HepG2 (cell line): ENCODE data around the gene SLC34A3. TPM values are rescaled to one million over a fixed set of nuclear protein-coding genes. Genes with fewer than 3 reads are reported as not detected.

Source experiments
- DNMT1 ChIP-seq: sonication (generic); formaldehyde crosslinking; IDR thresholded peaks from 2 replicates; pipeline ENCODE4 v1.5.1; 2020; ENCODE audit warnings: mild to moderate bottlenecking, missing genetic modification reagents
- MLXIP ChIP-seq: sonication (generic); formaldehyde crosslinking; IDR thresholded peaks from 2 replicates; pipeline ENCODE4 v1.9.0; 2021; ENCODE audit warnings: missing genetic modification reagents, borderline replicate concordance
- NBN ChIP-seq: fragments of 450-650 bp; conservative IDR thresholded peaks from 2 replicates; pipeline ENCODE4 v1.6.1; 2017
- RCOR2 ChIP-seq: IDR thresholded peaks from 2 replicates; pipeline ENCODE4 v1.6.1; 2016; ENCODE audit warnings: missing biosample characterization, missing genetic modification reagents
- RFXANK ChIP-seq: IDR thresholded peaks from 2 replicates; pipeline ENCODE4 v1.6.1; 2016
- TP53 ChIP-seq: sonication (generic); formaldehyde crosslinking; conservative IDR thresholded peaks from 2 replicates; pipeline ENCODE4 v1.4.0; 2020; ENCODE audit warnings: missing genetic modification reagents
- ZBTB38 ChIP-seq: sonication (generic); formaldehyde crosslinking; IDR thresholded peaks from 2 replicates; pipeline ENCODE4 v1.5.1; 2020; ENCODE audit warnings: mild to moderate bottlenecking, missing genetic modification reagents
- ZNF235 ChIP-seq: sonication (generic); formaldehyde crosslinking; IDR thresholded peaks from 2 replicates; pipeline ENCODE4 v1.8.1; 2023; ENCODE audit warnings: mild to moderate bottlenecking, missing genetic modification reagents, borderline replicate concordance
- ZNF350 ChIP-seq: sonication (generic); formaldehyde crosslinking; IDR thresholded peaks from 2 replicates; pipeline ENCODE4 v1.4.0; 2020; ENCODE audit warnings: mild to moderate bottlenecking, low read depth, missing genetic modification reagents, borderline replicate concordance
- ZNF512B ChIP-seq: sonication (generic); formaldehyde crosslinking; IDR thresholded peaks from 2 replicates; pipeline ENCODE4 v1.5.1; 2020; ENCODE audit warnings: missing genetic modification reagents, mild to moderate bottlenecking, borderline replicate concordance
- ZNF609 ChIP-seq: sonication (generic); formaldehyde crosslinking; IDR thresholded peaks from 2 replicates; pipeline ENCODE4 v1.4.0; 2020; ENCODE audit warnings: mild to moderate bottlenecking, missing genetic modification reagents, borderline replicate concordance
- ZNF674 ChIP-seq: sonication (generic); formaldehyde crosslinking; IDR thresholded peaks from 2 replicates; pipeline ENCODE4 v1.5.0; 2020; ENCODE audit warnings: low read depth, mild to moderate bottlenecking, missing genetic modification reagents
- ZNF740 ChIP-seq: sonication (generic); formaldehyde crosslinking; IDR thresholded peaks from 2 replicates; pipeline ENCODE4 v1.4.0; 2020; ENCODE audit warnings: missing genetic modification reagents
- ZNF766 ChIP-seq: sonication (generic); formaldehyde crosslinking; IDR thresholded peaks from 2 replicates; pipeline ENCODE4 v1.5.0; 2020; ENCODE audit warnings: missing genetic modification reagents, borderline replicate concordance
- polyA plus RNA-seq, 8 experiments: library from polyadenylated mRNA; depleted of rRNA in 3 of 8; stranded (reverse) in 7 of 8; unstranded in 1 of 8; fragments of >200 nt; fragmentation: Illumina TruSeq in 4 of 8; extraction: Trizol in 4 of 8; gene quantifications; 2 replicates each; pipeline versions ENCODE4 v1.2.1 to v1.2.3, GENCODE V29; 2011 to 2016; ENCODE audit warnings: low read depth in 4 of 8, missing spikeins in 1 of 8, mixed read lengths in 1 of 8; ENCODE audit not compliant: insufficient read depth in 1 of 8
- total RNA-seq, 5 experiments: library from RNA; depleted of rRNA; stranded (reverse); fragments of >200 nt; fragmentation: Illumina TruSeq; extraction: Trizol; gene quantifications; 2 replicates each; pipeline ENCODE4 v1.2.3, GENCODE V29; 2016; ENCODE audit warnings: low read depth in 1 of 5
- TF ChIP-seq, protein P1 (sequence below): sonication (generic); formaldehyde crosslinking; IDR thresholded peaks from 2 replicates; pipeline ENCODE4 v1.5.1; 2020; ENCODE audit warnings: mild to moderate bottlenecking, missing genetic modification reagents, moderate library complexity
- TF ChIP-seq, protein P2 (sequence below): sonication (generic); IDR thresholded peaks from 2 replicates; pipeline ENCODE4 v1.6.1; 2016; ENCODE audit warnings: low read depth, borderline replicate concordance

SLC34A3 gene
- total and polyA plus RNA-seq, 2 of the 13 experiments (the other 11 are each of a cell fraction or from before 2014, with no cell fraction given), result 0.07 to 1.0 TPM

GRCh38 chr9:137221506-137222111 is 9.1 kb upstream of the SLC34A3 start (continued):
- TF ChIP-seq MLXIP (CRISPR knock-in tag) (no peak), ZNF740 (CRISPR knock-in tag) (no peak; the same call in 1 of the 2 replicates), NBN (no peak), RFXANK (CRISPR knock-in tag) (no peak), ZNF674 (CRISPR knock-in tag) (no peak), ZNF512B (CRISPR knock-in tag) (no peak), ZNF766 (CRISPR knock-in tag) (no peak), ZNF235 (CRISPR knock-in tag) (no peak), ZNF350 (CRISPR knock-in tag) (no peak), RCOR2 (CRISPR knock-in tag) (no peak), DNMT1 (CRISPR knock-in tag) (no peak), TP53 (CRISPR knock-in tag) (no peak), ZBTB38 (CRISPR knock-in tag) (peak; percentile 58; the same call in 1 of the 2 replicates), ZNF609 (CRISPR knock-in tag) (0 out of 2 replicates have a peak, but pooled peaks have one; percentile 26)
- TF ChIP-seq, protein P1, sequence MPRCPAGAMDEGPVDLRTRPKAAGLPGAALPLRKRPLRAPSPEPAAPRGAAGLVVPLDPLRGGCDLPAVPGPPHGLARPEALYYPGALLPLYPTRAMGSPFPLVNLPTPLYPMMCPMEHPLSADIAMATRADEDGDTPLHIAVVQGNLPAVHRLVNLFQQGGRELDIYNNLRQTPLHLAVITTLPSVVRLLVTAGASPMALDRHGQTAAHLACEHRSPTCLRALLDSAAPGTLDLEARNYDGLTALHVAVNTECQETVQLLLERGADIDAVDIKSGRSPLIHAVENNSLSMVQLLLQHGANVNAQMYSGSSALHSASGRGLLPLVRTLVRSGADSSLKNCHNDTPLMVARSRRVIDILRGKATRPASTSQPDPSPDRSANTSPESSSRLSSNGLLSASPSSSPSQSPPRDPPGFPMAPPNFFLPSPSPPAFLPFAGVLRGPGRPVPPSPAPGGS (CRISPR knock-in tag), result no peak
- TF ChIP-seq, protein P2, sequence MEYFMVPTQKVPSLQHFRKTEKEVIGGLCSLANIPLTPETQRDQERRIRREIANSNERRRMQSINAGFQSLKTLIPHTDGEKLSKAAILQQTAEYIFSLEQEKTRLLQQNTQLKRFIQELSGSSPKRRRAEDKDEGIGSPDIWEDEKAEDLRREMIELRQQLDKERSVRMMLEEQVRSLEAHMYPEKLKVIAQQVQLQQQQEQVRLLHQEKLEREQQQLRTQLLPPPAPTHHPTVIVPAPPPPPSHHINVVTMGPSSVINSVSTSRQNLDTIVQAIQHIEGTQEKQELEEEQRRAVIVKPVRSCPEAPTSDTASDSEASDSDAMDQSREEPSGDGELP, result peak; percentile 42; the same call in 1 of the 2 replicates
